ENCODE measurements around the gene CD180.
"Not testable (repeated sequence)": the region's sequence is repeated elsewhere in the genome, so short reads cannot be mapped to it uniquely, and the experiment has no call there.

The CD180 gene

DNA sequence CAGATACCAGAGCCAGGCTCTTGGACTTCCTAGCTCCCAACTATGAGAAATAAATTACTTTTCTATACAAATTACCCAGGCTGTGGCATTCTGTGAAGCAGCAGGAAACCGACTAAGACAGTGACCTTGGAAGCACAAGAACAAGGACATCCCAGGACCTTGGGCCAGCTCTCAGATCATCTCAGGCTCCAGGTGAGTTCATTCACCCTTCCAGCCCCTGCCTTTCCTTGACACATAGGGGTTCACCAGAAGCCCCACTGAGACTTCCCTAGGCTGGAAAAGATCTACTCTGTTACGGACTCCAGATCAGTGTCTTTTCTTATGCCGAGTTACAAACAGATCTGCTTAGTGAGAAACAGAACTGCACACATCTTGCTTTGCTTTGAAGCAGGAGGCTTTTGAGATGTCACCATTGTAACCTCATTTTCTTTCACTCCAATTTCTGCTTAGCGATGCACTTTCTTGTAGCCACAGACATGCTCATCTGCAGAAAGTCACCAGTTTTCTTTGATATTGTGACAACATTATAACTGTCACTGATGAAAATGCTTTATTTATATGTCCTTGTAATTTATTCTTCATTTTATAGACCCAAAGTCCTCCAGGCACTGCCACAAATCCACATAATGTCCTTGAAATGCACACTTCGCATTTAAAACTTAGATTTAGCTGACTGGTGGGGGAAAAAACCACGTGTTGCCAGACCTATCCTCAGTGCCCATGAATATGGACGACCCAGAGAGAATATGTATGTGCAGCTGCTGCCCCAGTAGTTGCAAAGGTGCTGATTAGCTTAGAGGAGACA lies 8.1 kb downstream of the CD180 start:
- DNase-seq (ENCODE audit: low read depth): no peak

DNA sequence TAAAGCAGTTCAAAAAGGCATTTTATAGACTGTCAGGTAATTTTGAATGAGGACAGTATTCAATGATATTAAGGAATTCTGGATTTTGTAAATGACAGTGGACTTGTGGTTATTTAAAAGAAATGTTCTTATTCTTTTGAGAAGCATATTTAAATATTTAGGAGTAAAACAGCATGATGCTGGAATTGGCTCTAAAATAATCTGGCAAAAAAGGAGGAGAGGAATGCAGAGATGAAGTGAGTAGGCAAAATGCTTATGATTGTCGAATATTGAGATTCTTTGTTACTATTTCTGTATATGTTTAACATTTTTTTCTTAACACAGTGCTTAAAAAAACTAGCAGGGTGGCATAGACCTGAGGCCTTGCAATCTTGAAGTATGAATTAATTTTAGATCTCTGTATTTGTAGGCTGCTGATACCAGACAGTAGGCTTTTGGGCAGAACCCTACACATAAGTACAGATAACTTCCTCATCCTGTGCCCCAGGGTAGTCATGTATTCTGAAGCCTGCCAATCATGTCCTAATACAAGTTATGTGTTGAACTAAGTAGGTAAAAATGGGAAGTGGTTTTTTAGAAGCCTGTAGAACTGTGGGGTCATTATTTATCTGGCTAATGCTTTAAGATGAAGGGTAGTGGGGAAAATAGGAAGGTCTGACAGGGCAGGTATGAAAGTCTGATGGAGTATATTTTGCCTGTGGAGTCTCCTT lies 9.4 kb downstream of the CD180 start:
- DNase-seq (ENCODE audit: low read depth): no peak

DNA sequence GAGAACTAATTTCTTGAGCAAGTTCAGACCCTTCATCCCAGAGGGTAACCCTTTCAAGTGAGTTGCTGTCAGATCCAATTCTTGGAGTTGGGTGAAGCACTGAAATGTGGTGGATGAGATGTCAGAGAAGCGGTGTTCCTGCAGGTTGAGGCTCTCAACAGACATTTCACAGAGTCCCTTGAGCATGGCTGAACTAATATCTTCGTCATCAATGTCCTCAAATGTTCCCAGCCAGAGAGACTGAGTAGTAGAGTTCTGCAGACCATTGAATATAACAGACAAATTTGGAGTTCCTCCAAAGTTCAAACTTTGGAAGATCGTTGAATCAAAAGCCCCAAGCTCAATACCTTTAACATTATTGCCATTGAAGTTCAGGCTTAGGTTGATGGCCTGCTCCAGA lies 12.7 kb downstream of the CD180 start:
- no peak for DNase-seq (ENCODE audit: low read depth)

DNA sequence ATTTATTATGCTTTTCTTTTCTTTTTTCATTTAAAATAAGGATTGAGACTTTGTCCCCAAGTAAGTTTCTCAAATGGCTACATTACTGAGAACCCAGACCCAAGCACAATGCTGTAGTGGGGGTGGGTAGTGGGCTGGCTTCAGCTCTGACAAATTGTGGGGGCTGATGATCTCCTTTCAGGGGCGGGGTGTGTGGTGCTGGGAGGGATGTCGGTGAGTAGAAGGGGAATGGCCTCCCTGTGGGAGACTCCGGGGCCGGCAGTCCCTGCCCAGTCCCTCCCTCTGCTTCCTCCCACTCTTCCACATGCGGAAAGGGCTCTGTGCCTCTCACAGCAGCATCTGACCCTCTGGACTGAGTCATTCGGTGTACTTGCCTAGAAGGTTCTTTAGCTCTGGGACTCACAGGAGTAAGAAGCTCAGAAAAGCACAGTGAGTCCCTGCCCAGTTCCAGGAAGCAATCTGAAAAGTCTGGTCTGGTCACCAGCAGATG lies 14.3 kb downstream of the CD180 start:
- no peak for DNase-seq (ENCODE audit: low read depth)

GRCh38 chr5:67181648-67182221 lies 14.9 kb downstream of the CD180 start:
- no peak for DNase-seq (ENCODE audit: low read depth)

DNA sequence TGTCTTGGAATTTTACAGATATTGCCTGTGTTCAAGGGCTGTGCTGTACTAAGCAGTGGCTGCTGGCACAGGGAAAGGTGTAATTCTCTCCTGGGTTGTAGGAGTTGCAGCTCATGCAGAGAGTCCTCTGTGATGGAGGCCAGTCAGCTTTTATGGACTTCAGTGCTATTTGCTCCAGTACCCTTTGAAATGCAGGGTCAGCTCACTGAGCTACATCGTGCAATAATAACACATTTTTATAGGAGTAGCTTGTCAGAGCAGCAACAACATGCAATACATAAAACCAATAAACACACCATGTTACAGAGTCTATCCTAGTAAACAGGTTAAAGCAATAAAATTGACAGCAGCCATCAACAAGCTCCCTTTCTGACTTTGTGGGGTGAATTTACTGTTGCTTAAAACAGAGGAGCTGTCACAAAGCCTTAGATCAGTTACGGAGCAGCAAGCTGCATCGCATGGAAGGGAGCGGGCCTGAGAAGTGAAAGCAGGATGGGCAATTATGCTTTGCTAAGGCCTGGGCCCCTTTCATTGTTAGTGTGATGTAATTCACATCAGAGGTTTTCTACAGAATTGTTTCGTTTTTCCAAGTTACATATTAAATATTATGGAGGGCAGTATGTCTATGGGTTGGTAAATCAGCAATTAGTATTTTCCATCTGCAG lies 16.8 kb downstream of the CD180 start:
- no peak for DNase-seq (ENCODE audit: low read depth)

- no peak for DNase-seq (ENCODE audit: low read depth)
Measured at GRCh38 chr5:67178966-67179365, 17.6 kb downstream of the CD180 start.

- DNase-seq (ENCODE audit: low read depth): no peak
Measured at GRCh38 chr5:67178085-67178484, 18.5 kb downstream of the CD180 start.

- DNase-seq (ENCODE audit: low read depth): no peak
Measured at GRCh38 chr5:67176936-67177335, 19.7 kb downstream of the CD180 start.

GRCh38 chr5:67173959-67174358 lies 22.6 kb downstream of the CD180 start:
- DNase-seq (ENCODE audit: low read depth): no peak

GRCh38 chr5:67173351-67173750 lies 23.2 kb downstream of the CD180 start:
- DNase-seq (ENCODE audit: low read depth): not testable (repeated sequence)

DNA sequence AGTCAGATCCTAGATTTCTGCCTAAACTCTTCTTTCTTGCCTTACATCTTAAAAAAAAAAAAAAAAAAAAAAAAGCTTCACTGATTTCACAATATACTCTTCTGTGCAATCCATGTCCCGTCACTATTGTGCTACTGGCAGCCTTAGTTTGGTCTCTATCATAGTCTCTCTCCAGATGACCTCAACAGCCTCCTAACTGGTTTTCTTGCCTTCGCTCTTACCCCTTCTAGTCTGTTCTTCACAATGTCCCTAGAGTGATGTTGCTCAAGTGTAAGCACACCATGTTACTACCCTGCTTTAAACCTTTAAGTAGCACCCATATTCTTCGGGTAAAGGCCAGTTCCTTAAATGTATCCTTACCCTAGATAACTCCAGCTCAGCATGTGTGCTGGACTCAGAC lies 25.8 kb downstream of the CD180 start:
- DNase-seq (ENCODE audit: low read depth): no peak

GRCh38 chr5:67168069-67168468 lies 28.5 kb downstream of the CD180 start:
- no peak for DNase-seq (ENCODE audit: low read depth)

- peak; percentile 42 for DNase-seq (ENCODE audit: low read depth)
Measured at GRCh38 chr5:67166460-67167285, 29.9 kb downstream of the CD180 start.

GRCh38 chr5:67165526-67166459 lies 30.8 kb downstream of the CD180 start:
- peak; percentile 56 for DNase-seq (ENCODE audit: low read depth)

GRCh38 chr5:67164856-67165525 lies 31.6 kb downstream of the CD180 start:
- no peak for DNase-seq (ENCODE audit: low read depth)

DNA sequence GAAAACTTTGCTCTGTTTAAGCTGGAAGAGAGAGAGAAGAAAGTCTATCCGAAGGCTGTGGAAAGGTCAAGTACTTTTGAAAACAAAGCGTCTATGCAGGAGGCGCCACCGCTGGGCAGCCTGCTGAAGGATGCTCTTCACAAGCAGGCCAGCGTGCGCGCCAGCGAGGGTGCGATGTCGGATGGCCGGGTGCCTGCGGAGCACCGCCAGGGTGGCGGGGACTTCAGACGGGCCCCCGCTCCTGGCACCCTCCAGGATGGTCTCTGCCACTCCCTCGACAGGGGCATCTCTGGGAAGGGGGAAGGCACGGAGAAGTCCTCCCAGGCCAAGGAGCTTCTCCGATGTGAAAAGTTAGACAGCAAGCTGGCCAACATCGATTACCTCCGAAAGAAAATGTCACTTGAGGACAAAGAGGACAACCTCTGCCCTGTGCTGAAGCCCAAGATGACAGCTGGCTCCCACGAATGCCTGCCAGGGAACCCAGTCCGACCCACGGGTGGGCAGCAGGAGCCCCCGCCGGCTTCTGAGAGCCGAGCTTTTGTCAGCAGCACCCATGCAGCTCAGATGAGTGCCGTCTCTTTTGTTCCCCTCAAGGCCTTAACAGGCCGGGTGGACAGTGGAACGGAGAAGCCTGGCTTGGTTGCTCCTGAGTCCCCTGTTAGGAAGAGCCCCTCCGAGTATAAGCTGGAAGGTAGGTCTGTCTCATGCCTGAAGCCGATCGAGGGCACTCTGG lies 32.6 kb downstream of the CD180 start:
- DNase-seq (ENCODE audit: low read depth): no peak

- no peak for DNase-seq (ENCODE audit: low read depth)
Measured at GRCh38 chr5:67163231-67163756, 33.3 kb downstream of the CD180 start.

GRCh38 chr5:67161767-67162166 lies 34.8 kb downstream of the CD180 start:
- no peak for DNase-seq (ENCODE audit: low read depth)

Measured in stimulated activated CD8-positive, alpha-beta memory T cell treated with anti-CD3 and anti-CD28 coated beads, Interleukin-15, amount 100 ng/mL, for 1 hour (primary cell).